DMS53 (cell line): ENCODE results near the gene NPAS2.

Experiments used
- DNase-seq: peaks from one replicate; lab custom pipeline; 2025; lab: John Stamatoyannopoulos, UW

NPAS2 gene

GRCh38 chr2:101012054-101012705, 192.2 kb downstream of the NPAS2 start:
- no peak for DNase-seq

GRCh38 chr2:101012706-101013181, 192.8 kb downstream of the NPAS2 start:
- peak; percentile 71 for DNase-seq

- DNase-seq = no peak
Measured at GRCh38 chr2:101014264-101014857, 194.4 kb downstream of the NPAS2 start.

- no peak for DNase-seq
Measured at GRCh38 chr2:101017371-101017770, 197.4 kb downstream of the NPAS2 start.

- DNase-seq = no peak
Measured at GRCh38 chr2:101018934-101019333, 199.0 kb downstream of the NPAS2 start.

GRCh38 chr2:101022221-101022620, 202.3 kb downstream of the NPAS2 start:
- no peak for DNase-seq

GRCh38 chr2:101023327-101024107, 203.6 kb downstream of the NPAS2 start:
- no peak for DNase-seq

GRCh38 chr2:101025561-101025960, 205.6 kb downstream of the NPAS2 start:
- DNase-seq = no peak

GRCh38 chr2:101026253-101026701, 206.3 kb downstream of the NPAS2 start:
- DNase-seq = no peak

- DNase-seq = no peak
Measured at GRCh38 chr2:101026923-101027469, 207.1 kb downstream of the NPAS2 start.

- no peak for DNase-seq
Measured at GRCh38 chr2:101027852-101028251, 207.9 kb downstream of the NPAS2 start.

- DNase-seq = no peak
Measured at GRCh38 chr2:101030866-101031554, 211.1 kb downstream of the NPAS2 start.

- DNase-seq = no peak
Measured at GRCh38 chr2:101032084-101032776, 212.3 kb downstream of the NPAS2 start.

- DNase-seq = peak; percentile 62
Measured at GRCh38 chr2:101036562-101036961, 216.6 kb downstream of the NPAS2 start.

GRCh38 chr2:101037161-101037755, 217.3 kb downstream of the NPAS2 start:
- no peak for DNase-seq

- peak; percentile 75 for DNase-seq
Measured at GRCh38 chr2:101038455-101039255, 218.7 kb downstream of the NPAS2 start.

- DNase-seq = no peak
Measured at GRCh38 chr2:101040072-101040471, 220.1 kb downstream of the NPAS2 start.

- DNase-seq = no peak
Measured at GRCh38 chr2:101040761-101041160, 220.8 kb downstream of the NPAS2 start.

- no peak for DNase-seq
Measured at GRCh38 chr2:101041413-101041812, 221.5 kb downstream of the NPAS2 start.

GRCh38 chr2:101045330-101045729, 225.4 kb downstream of the NPAS2 start:
- no peak for DNase-seq
